Measurements from ENCODE around the gene GRK5.
"Not testable (repeated sequence)": the region's sequence is repeated elsewhere in the genome, so short reads cannot be mapped to it uniquely, and the experiment has no call there.

GRK5 gene

DNA sequence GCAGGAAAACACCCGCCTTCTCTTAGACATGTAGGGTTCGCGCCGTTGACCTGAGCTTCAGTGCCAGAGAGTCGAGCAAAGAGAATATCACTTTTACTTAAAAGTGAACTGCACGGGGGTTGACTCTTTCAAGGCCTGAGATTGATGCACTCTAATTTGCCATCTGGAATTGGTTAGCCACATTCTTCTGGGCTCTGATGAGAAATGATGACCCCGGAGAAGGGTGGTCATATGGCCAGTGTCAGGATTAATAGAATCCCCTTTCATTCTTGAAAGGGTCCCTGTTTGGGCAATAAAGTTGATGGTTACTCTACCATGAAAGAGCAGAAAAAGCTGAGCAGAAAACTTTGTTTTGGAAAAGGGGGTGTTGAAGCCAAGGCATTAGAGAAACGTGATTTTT lies 31.2 kb downstream of the GRK5 start:
- no peak overlapping the region for H2AFZ ChIP-seq (ENCODE audit: low read depth, low read length)
- no peaks in the 10 kb centered on the region for H3K4me1 ChIP-seq (ENCODE audit: low read length)
- no peaks in the 10 kb centered on the region for H3K9me3 ChIP-seq (ENCODE audit: insufficient read depth, low read length)
- no peaks in the 10 kb centered on the region for H3K79me2 ChIP-seq (ENCODE audit: low read length)
- TF ChIP-seq, protein P1, sequence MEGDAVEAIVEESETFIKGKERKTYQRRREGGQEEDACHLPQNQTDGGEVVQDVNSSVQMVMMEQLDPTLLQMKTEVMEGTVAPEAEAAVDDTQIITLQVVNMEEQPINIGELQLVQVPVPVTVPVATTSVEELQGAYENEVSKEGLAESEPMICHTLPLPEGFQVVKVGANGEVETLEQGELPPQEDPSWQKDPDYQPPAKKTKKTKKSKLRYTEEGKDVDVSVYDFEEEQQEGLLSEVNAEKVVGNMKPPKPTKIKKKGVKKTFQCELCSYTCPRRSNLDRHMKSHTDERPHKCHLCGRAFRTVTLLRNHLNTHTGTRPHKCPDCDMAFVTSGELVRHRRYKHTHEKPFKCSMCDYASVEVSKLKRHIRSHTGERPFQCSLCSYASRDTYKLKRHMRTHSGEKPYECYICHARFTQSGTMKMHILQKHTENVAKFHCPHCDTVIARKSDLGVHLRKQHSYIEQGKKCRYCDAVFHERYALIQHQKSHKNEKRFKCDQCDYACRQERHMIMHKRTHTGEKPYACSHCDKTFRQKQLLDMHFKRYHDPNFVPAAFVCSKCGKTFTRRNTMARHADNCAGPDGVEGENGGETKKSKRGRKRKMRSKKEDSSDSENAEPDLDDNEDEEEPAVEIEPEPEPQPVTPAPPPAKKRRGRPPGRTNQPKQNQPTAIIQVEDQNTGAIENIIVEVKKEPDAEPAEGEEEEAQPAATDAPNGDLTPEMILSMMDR (IDR thresholded peaks at IDR 0.05; ENCODE audit: low read depth, low read length): no peak
- TF ChIP-seq EZH2phosphoT487 (IDR thresholded peaks at IDR 0.05; ENCODE audit: low read depth): no peak
- H3K27me3 ChIP-seq (ENCODE audit: low read depth, low read length): no peaks in the 10 kb centered on the region
- no peaks in the 10 kb centered on the region for H4K20me1 ChIP-seq (ENCODE audit: insufficient read depth, low read length)
- H3K4me2 ChIP-seq (ENCODE audit: low read length): no peak overlapping the region
- no peak overlapping the region for H3K27ac ChIP-seq (ENCODE audit: low read length)
- H3K36me3 ChIP-seq (replicated peaks; ENCODE audit: low read depth, low read length): no peaks in the 10 kb centered on the region
- no peak overlapping the region for H3K9ac ChIP-seq (ENCODE audit: low read length)
- H3K4me3 ChIP-seq (ENCODE audit: low read length): no peak overlapping the region

DNA sequence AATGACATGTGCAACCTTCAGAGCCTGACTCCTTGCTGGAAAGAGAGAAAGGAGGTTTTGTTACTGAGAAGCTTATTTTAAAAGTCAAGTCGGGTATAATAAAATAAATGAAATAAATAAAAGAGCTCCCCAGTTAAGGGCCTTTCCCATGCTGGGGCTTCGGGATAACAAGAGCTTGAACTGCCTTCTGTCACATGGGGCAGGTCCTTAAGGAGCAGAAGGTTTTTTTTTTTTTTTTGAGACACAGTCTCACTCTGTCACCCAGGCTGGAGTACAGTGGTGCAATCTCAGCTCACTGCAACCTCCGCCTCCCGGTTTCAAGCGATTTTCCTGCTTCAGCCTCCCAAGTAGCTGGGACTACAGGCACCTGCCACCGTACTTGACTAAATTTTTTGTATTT lies 31.6 kb downstream of the GRK5 start:
- H3K4me2 ChIP-seq (ENCODE audit: low read length); H3K79me2 ChIP-seq (ENCODE audit: low read length); H3K36me3 ChIP-seq (replicated peaks; ENCODE audit: low read depth, low read length); H4K20me1 ChIP-seq (ENCODE audit: insufficient read depth, low read length); H2AFZ ChIP-seq (ENCODE audit: low read depth, low read length); H3K9ac ChIP-seq (ENCODE audit: low read length); H3K9me3 ChIP-seq (ENCODE audit: insufficient read depth, low read length); H3K27me3 ChIP-seq (ENCODE audit: low read depth, low read length); H3K4me1 ChIP-seq (ENCODE audit: low read length); H3K27ac ChIP-seq (ENCODE audit: low read length); H3K4me3 ChIP-seq (ENCODE audit: low read length): not testable (repeated sequence)

DNA sequence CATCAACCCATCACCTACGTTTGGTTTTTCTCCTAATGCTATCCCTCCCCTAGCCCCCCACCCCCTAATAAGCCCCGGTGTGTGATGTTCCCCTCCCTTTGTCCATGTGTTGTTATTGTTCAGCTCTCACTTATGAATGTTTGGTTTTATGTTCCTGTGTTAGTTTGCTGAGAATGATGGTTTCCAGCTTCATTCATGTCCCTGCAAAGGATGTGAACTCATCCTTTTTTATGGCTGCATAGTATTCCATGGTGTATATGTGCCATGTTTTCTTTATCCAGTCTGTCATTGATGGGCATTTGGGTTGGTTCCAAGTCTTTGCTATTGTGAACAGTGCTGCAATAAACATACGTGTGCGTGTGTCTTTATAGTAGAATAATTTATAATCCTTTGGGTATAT lies 32.3 kb downstream of the GRK5 start:
- not testable (repeated sequence) for H2AFZ ChIP-seq (ENCODE audit: low read depth, low read length); H3K9ac ChIP-seq (ENCODE audit: low read length); H3K27me3 ChIP-seq (ENCODE audit: low read depth, low read length); H4K20me1 ChIP-seq (ENCODE audit: insufficient read depth, low read length); H3K27ac ChIP-seq (ENCODE audit: low read length); H3K4me3 ChIP-seq (ENCODE audit: low read length); H3K4me1 ChIP-seq (ENCODE audit: low read length); H3K79me2 ChIP-seq (ENCODE audit: low read length); H3K9me3 ChIP-seq (ENCODE audit: insufficient read depth, low read length); H3K36me3 ChIP-seq (replicated peaks; ENCODE audit: low read depth, low read length); H3K4me2 ChIP-seq (ENCODE audit: low read length)

DNA sequence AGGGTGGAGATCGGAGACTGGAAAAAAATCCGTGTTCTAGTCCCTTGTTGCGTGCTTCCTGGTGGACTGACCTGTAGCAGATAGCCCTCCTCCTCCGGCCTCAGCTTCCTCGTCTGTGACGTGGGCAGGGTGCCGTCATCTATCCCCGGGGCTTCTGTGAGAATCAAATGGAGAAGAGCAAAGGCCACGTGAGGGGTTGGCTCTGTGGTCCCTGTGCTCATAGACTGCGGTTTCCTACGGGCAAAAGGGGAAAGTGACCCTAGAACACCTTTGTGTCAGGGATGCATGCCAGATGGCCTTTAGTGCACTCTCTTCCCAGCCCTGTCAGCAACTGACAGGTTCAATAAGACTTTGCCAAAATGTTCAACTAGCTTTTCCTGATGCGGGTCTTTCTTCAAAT lies 33.7 kb downstream of the GRK5 start:
- no peak overlapping the region for H2AFZ ChIP-seq (ENCODE audit: low read depth, low read length)
- no peaks in the 10 kb centered on the region for H3K36me3 ChIP-seq (replicated peaks; ENCODE audit: low read depth, low read length)
- no peak overlapping the region for H3K4me3 ChIP-seq (ENCODE audit: low read length)
- H3K4me1 ChIP-seq (ENCODE audit: low read length): no peaks in the 10 kb centered on the region
- no peak overlapping the region for H3K4me2 ChIP-seq (ENCODE audit: low read length)
- no peaks in the 10 kb centered on the region for H3K79me2 ChIP-seq (ENCODE audit: low read length)
- no peaks in the 10 kb centered on the region for H4K20me1 ChIP-seq (ENCODE audit: insufficient read depth, low read length)
- H3K27ac ChIP-seq (ENCODE audit: low read length): no peak overlapping the region
- no peaks in the 10 kb centered on the region for H3K9me3 ChIP-seq (ENCODE audit: insufficient read depth, low read length)
- no peaks in the 10 kb centered on the region for H3K27me3 ChIP-seq (ENCODE audit: low read depth, low read length)
- TF ChIP-seq, protein P1 (IDR thresholded peaks at IDR 0.05; ENCODE audit: low read depth, low read length): no peak
- no peak for TF ChIP-seq EZH2phosphoT487 (IDR thresholded peaks at IDR 0.05; ENCODE audit: low read depth)
- H3K9ac ChIP-seq (ENCODE audit: low read length): no peak overlapping the region

DNA sequence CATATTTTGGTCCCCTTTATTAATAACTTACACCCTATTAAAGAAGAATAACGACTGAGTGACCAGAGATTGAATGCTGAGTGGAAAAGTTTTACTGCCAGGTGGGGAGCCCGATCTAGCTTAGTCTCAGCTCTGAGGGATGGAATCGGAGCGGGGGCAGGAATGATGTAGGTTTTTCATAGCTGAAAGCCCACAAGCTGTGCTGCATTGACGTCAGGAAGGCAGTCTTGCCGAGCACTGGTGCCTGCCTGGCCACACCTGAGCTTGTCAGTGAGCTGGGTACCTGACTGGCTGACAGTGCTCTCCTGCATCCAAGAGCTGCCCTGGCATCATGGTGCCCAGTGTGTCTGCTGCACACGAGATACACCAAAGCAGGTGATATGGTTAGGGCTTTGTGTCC lies 34.8 kb downstream of the GRK5 start:
- no peaks in the 10 kb centered on the region for H3K36me3 ChIP-seq (replicated peaks; ENCODE audit: low read depth, low read length)
- H3K4me1 ChIP-seq (ENCODE audit: low read length): no peaks in the 10 kb centered on the region
- no peaks in the 10 kb centered on the region for H4K20me1 ChIP-seq (ENCODE audit: insufficient read depth, low read length)
- H2AFZ ChIP-seq (ENCODE audit: low read depth, low read length): no peak overlapping the region
- no peak overlapping the region for H3K4me3 ChIP-seq (ENCODE audit: low read length)
- no peaks in the 10 kb centered on the region for H3K79me2 ChIP-seq (ENCODE audit: low read length)
- H3K9ac ChIP-seq (ENCODE audit: low read length): no peak overlapping the region
- no peaks in the 10 kb centered on the region for H3K9me3 ChIP-seq (ENCODE audit: insufficient read depth, low read length)
- H3K27ac ChIP-seq (ENCODE audit: low read length): no peak overlapping the region
- H3K27me3 ChIP-seq (ENCODE audit: low read depth, low read length): no peaks in the 10 kb centered on the region
- TF ChIP-seq EZH2phosphoT487 (IDR thresholded peaks at IDR 0.05; ENCODE audit: low read depth): no peak
- TF ChIP-seq, protein P1 (IDR thresholded peaks at IDR 0.05; ENCODE audit: low read depth, low read length): no peak
- H3K4me2 ChIP-seq (ENCODE audit: low read length): no peak overlapping the region

Measured in OCI-LY3 (cell line).